Rectal smooth muscle tissue (tissue), 1 donor: ENCODE data around the gene MED12L.

Source experiments
- H3K27ac ChIP-seq: one replicate; pipeline ENCODE4 v1.7.0; 2013; ENCODE audit warnings: low read depth, low read length, inconsistent platforms
- H3K27me3 ChIP-seq: one replicate; pipeline ENCODE4 v1.7.0; 2013; ENCODE audit warnings: low read length; ENCODE audit not compliant: control insufficient read depth, insufficient read depth
- H3K36me3 ChIP-seq: one replicate; pipeline ENCODE4 v1.7.0; 2013; ENCODE audit warnings: low read length; ENCODE audit not compliant: control insufficient read depth, insufficient read depth
- H3K4me1 ChIP-seq: one replicate; pipeline ENCODE4 v1.7.0; 2013; ENCODE audit warnings: low read length; ENCODE audit not compliant: control insufficient read depth, insufficient read depth
- H3K4me3 ChIP-seq: one replicate; pipeline ENCODE4 v1.7.0; 2013; ENCODE audit warnings: low read length
- H3K9ac ChIP-seq: one replicate; pipeline ENCODE4 v1.7.0; 2013; ENCODE audit warnings: low read length

MED12L gene

GRCh38 chr3:151446002-151446340 is 360.5 kb downstream of the MED12L start:
- Histone ChIP-seq H3K4me1 (no peaks in the 10 kb centered on the region), H3K27me3 (no peaks in the 10 kb centered on the region), H3K27ac (no peak overlapping the region), H3K9ac (no peak overlapping the region), H3K36me3 (no peaks in the 10 kb centered on the region), H3K4me3 (no peak overlapping the region)

GRCh38 chr3:151452368-151452767 is 366.9 kb downstream of the MED12L start:
- Histone ChIP-seq H3K4me1 (no peaks in the 10 kb centered on the region), H3K27me3 (no peaks in the 10 kb centered on the region), H3K27ac (no peak overlapping the region), H3K9ac (no peak overlapping the region), H3K4me3 (no peak overlapping the region), H3K36me3 (no peaks in the 10 kb centered on the region)

- Histone ChIP-seq H3K27me3 (no peaks in the 10 kb centered on the region), H3K27ac (no peak overlapping the region), H3K9ac (no peak overlapping the region), H3K4me3 (no peak overlapping the region), H3K4me1 (no peaks in the 10 kb centered on the region), H3K36me3 (no peaks in the 10 kb centered on the region)
Observed at GRCh38 chr3:151452841-151453240, 367.4 kb downstream of the MED12L start.

GRCh38 chr3:151456065-151456464 is 370.6 kb downstream of the MED12L start:
- no peak overlapping the region for H3K4me3 ChIP-seq
- no peaks in the 10 kb centered on the region for H3K36me3 ChIP-seq
- no peak overlapping the region for H3K27ac ChIP-seq
- H3K27me3 ChIP-seq, result no peaks in the 10 kb centered on the region
- H3K4me1 ChIP-seq, result no peaks in the 10 kb centered on the region
- no peak overlapping the region for H3K9ac ChIP-seq

- no peak overlapping the region for H3K4me3 ChIP-seq
- H3K9ac ChIP-seq, result no peak overlapping the region
Observed at GRCh38 chr3:151459358-151459757, 373.9 kb downstream of the MED12L start.

GRCh38 chr3:151460228-151460627 is 374.8 kb downstream of the MED12L start:
- no peak overlapping the region for H3K27ac ChIP-seq

More at GRCh38 chr3:151459358-151459757, 373.9 kb downstream of the MED12L start:
- H3K4me1 ChIP-seq, result no peaks in the 10 kb centered on the region
- no peak overlapping the region for H3K27ac ChIP-seq
- H3K27me3 ChIP-seq, result no peaks in the 10 kb centered on the region
- no peaks in the 10 kb centered on the region for H3K36me3 ChIP-seq

GRCh38 chr3:151460774-151461450 is 375.4 kb downstream of the MED12L start, which contains the start of gene IGSF10:
Gene IGSF10 (minus strand): TSS chr3:151461061. CDS start chr3:151458709, 2,352 bp downstream.
- H3K4me1 ChIP-seq, result no peaks in the 10 kb centered on the region
- H3K36me3 ChIP-seq, result no peaks in the 10 kb centered on the region
- H3K9ac ChIP-seq, result no peak within 1 kb of the TSS
- H3K27me3 ChIP-seq, result no peaks in the 10 kb centered on the region
- peak within 1 kb of the TSS; percentile 66 for H3K4me3 ChIP-seq
- no peak within 1 kb of the TSS for H3K27ac ChIP-seq

More at GRCh38 chr3:151460228-151460627, 374.8 kb downstream of the MED12L start:
- H3K4me1 ChIP-seq, result no peaks in the 10 kb centered on the region
- no peaks in the 10 kb centered on the region for H3K27me3 ChIP-seq
- H3K9ac ChIP-seq, result no peak overlapping the region
- H3K36me3 ChIP-seq, result no peaks in the 10 kb centered on the region
- H3K4me3 ChIP-seq, result peak overlapping the region; percentile 66

- H3K36me3 ChIP-seq, result no peaks in the 10 kb centered on the region
- no peaks in the 10 kb centered on the region for H3K27me3 ChIP-seq
- H3K4me3 ChIP-seq, result no peak overlapping the region
- no peak overlapping the region for H3K27ac ChIP-seq
- no peak overlapping the region for H3K9ac ChIP-seq
- no peaks in the 10 kb centered on the region for H3K4me1 ChIP-seq
Observed at GRCh38 chr3:151462278-151462780, 376.9 kb downstream of the MED12L start.

GRCh38 chr3:151462991-151463390 is 377.5 kb downstream of the MED12L start:
- H3K36me3 ChIP-seq, result no peaks in the 10 kb centered on the region

GRCh38 chr3:151467069-151467468 is 381.6 kb downstream of the MED12L start:
- no peak overlapping the region for H3K4me3 ChIP-seq
- H3K36me3 ChIP-seq, result no peaks in the 10 kb centered on the region
- no peak overlapping the region for H3K27ac ChIP-seq
- no peak overlapping the region for H3K9ac ChIP-seq
- H3K27me3 ChIP-seq, result no peaks in the 10 kb centered on the region
- no peaks in the 10 kb centered on the region for H3K4me1 ChIP-seq

More at GRCh38 chr3:151462991-151463390, 377.5 kb downstream of the MED12L start:
- no peaks in the 10 kb centered on the region for H3K4me1 ChIP-seq
- H3K4me3 ChIP-seq, result no peak overlapping the region
- no peak overlapping the region for H3K9ac ChIP-seq
- H3K27me3 ChIP-seq, result no peaks in the 10 kb centered on the region
- no peak overlapping the region for H3K27ac ChIP-seq

GRCh38 chr3:151468284-151468917 is 382.9 kb downstream of the MED12L start:
- no peak overlapping the region for H3K9ac ChIP-seq
- no peaks in the 10 kb centered on the region for H3K36me3 ChIP-seq
- H3K4me1 ChIP-seq, result no peaks in the 10 kb centered on the region
- H3K27me3 ChIP-seq, result no peaks in the 10 kb centered on the region
- no peak overlapping the region for H3K4me3 ChIP-seq
- no peak overlapping the region for H3K27ac ChIP-seq

- H3K36me3 ChIP-seq, result no peaks in the 10 kb centered on the region
- no peak overlapping the region for H3K9ac ChIP-seq
- H3K27ac ChIP-seq, result no peak overlapping the region
- peaks cover 10% of the 10 kb centered on the region for H3K4me1 ChIP-seq
- H3K4me3 ChIP-seq, result no peak overlapping the region
- no peaks in the 10 kb centered on the region for H3K27me3 ChIP-seq
Observed at GRCh38 chr3:151476344-151477018, 391.0 kb downstream of the MED12L start.
